HEK293 (cell line): ENCODE data around the gene MCTP1.

Experiments used
- CTCF ChIA-PET: fragments of 350-600 bp; formaldehyde crosslinking; extraction: SDS; loops from one replicate; lab custom pipeline; 2021; ENCODE audit warnings: antibody characterized with exemption; lab: Yijun Ruan, JAX
- POLR2A ChIA-PET: fragments of 300-600 bp; formaldehyde crosslinking; extraction: SDS; loops from one replicate; lab custom pipeline; 2020; ENCODE audit warnings: antibody characterized with exemption, inconsistent platforms; lab: Yijun Ruan, JAX
- H3K27ac ChIP-seq: fragments of 200-500 bp; sonication (Bioruptor generic); 2 replicates; pipeline ENCODE4 v1.5.1; 2014; ENCODE audit warnings: low read depth, low read length, control low read depth, inconsistent platforms; ENCODE audit errors: extremely low read depth
- H3K36me3 ChIP-seq, 2 experiments: fragments of 200-500 bp in 1 of 2; sonication (Bioruptor generic) in 1 of 2; 1 replicate in 1 of 2; 2 replicates in 1 of 2; pipeline ENCODE4 v1.5.1; 2014 to 2017; ENCODE audit warnings: inconsistent platforms in 2 of 2, low read length in 2 of 2; ENCODE audit not compliant: control insufficient read depth in 2 of 2, insufficient read depth in 1 of 2
- H3K4me1 ChIP-seq: fragments of 200-500 bp; sonication (Bioruptor generic); 2 replicates; pipeline ENCODE4 v1.5.1; 2014; ENCODE audit warnings: mild to moderate bottlenecking, low read length, inconsistent platforms; ENCODE audit not compliant: control insufficient read depth, insufficient read depth
- H3K4me3 ChIP-seq: 2 replicates; pipeline ENCODE4 v1.5.1; 2011; ENCODE audit warnings: low read depth, mild to moderate bottlenecking, control low read depth, low read length, moderate library complexity
- H3K9me3 ChIP-seq: fragments of 200-500 bp; sonication (Bioruptor generic); 2 replicates; pipeline ENCODE4 v1.5.1; 2014; ENCODE audit warnings: low read depth, low read length, inconsistent platforms; ENCODE audit not compliant: control insufficient read depth, insufficient read depth
- GLIS1 ChIP-seq: fragments of 450-650 bp; formaldehyde crosslinking; IDR thresholded peaks from 2 replicates; pipeline ENCODE4 v1.5.1; 2016; ENCODE audit warnings: missing biosample characterization, missing genetic modification characterization
- MYNN ChIP-seq: fragments of 450-650 bp; formaldehyde crosslinking; IDR thresholded peaks from 2 replicates; pipeline ENCODE4 v1.5.1; 2016; ENCODE audit warnings: missing biosample characterization, missing genetic modification characterization, borderline replicate concordance
- OSR2 ChIP-seq: fragments of 450-650 bp; formaldehyde crosslinking; IDR thresholded peaks from 2 replicates; pipeline ENCODE4 v1.5.1; 2016; ENCODE audit warnings: missing biosample characterization, missing genetic modification characterization
- YY1 ChIP-seq: fragments of 450-650 bp; formaldehyde crosslinking; IDR thresholded peaks from 2 replicates; pipeline ENCODE4 v1.5.1; 2018; ENCODE audit warnings: missing biosample characterization, missing genetic modification characterization
- ZNF138 ChIP-seq: fragments of 450-650 bp; formaldehyde crosslinking; IDR thresholded peaks from 2 replicates; pipeline ENCODE4 v1.5.1; 2016; ENCODE audit warnings: missing biosample characterization, missing genetic modification characterization, borderline replicate concordance
- ZNF292 ChIP-seq: fragments of 450-650 bp; formaldehyde crosslinking; IDR thresholded peaks from 2 replicates; pipeline ENCODE4 v1.5.1; 2016; ENCODE audit warnings: low read depth, missing biosample characterization, missing genetic modification characterization, borderline replicate concordance
- ZNF350 ChIP-seq: fragments of 450-650 bp; formaldehyde crosslinking; IDR thresholded peaks from 2 replicates; pipeline ENCODE4 v1.5.0; 2017; ENCODE audit warnings: missing biosample characterization, mild to moderate bottlenecking, missing genetic modification characterization
- TF ChIP-seq, protein P1 (sequence below): fragments of 450-650 bp; formaldehyde crosslinking; IDR thresholded peaks from 2 replicates; pipeline ENCODE4 v1.5.1; 2017; ENCODE audit warnings: missing biosample characterization, missing genetic modification characterization
- TF ChIP-seq, protein P2 (sequence below): fragments of 450-650 bp; formaldehyde crosslinking; IDR thresholded peaks from 2 replicates; pipeline ENCODE4 v1.5.0; 2017; ENCODE audit warnings: missing biosample characterization, missing genetic modification characterization, borderline replicate concordance
- TF ChIP-seq, protein P3 (sequence below): fragments of 450-650 bp; formaldehyde crosslinking; IDR thresholded peaks from 2 replicates; pipeline ENCODE4 v1.5.1; 2016; ENCODE audit warnings: missing biosample characterization, missing genetic modification characterization

Gene MCTP1

DNA sequence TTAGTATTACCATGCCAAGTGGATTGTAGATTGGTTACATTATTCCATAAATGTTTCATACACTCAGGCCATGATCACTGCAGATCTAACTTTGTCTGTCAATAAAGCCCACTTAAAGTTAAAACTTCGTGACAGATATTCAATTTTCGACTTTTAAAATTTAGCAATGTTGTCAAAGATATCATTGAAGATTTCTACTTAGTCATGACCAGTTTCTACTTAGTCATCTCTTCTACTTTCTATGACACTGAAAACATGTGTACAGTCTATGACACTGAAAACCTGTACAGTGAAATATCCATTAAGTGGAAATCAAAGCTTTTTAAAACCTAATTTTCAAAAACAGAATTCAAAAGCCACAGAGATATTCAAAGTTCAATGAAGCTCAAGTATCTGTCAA lies 258.2 kb downstream of the MCTP1 start:
- no peaks in the 10 kb centered on the region for H3K4me1 ChIP-seq
- no peak overlapping the region for H3K4me3 ChIP-seq
- H3K9me3 ChIP-seq: no peaks in the 10 kb centered on the region
- H3K36me3 ChIP-seq: no peaks in the 10 kb centered on the region
- H3K27ac ChIP-seq: no peak overlapping the region
- CTCF ChIA-PET: no interaction called here
- POLR2A ChIA-PET: no interaction called here
- TF ChIP-seq, protein P1, sequence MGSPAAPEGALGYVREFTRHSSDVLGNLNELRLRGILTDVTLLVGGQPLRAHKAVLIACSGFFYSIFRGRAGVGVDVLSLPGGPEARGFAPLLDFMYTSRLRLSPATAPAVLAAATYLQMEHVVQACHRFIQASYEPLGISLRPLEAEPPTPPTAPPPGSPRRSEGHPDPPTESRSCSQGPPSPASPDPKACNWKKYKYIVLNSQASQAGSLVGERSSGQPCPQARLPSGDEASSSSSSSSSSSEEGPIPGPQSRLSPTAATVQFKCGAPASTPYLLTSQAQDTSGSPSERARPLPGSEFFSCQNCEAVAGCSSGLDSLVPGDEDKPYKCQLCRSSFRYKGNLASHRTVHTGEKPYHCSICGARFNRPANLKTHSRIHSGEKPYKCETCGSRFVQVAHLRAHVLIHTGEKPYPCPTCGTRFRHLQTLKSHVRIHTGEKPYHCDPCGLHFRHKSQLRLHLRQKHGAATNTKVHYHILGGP: 0 out of 2 replicates have a peak, but pooled peaks have one; percentile 8
- TF ChIP-seq, protein P2, sequence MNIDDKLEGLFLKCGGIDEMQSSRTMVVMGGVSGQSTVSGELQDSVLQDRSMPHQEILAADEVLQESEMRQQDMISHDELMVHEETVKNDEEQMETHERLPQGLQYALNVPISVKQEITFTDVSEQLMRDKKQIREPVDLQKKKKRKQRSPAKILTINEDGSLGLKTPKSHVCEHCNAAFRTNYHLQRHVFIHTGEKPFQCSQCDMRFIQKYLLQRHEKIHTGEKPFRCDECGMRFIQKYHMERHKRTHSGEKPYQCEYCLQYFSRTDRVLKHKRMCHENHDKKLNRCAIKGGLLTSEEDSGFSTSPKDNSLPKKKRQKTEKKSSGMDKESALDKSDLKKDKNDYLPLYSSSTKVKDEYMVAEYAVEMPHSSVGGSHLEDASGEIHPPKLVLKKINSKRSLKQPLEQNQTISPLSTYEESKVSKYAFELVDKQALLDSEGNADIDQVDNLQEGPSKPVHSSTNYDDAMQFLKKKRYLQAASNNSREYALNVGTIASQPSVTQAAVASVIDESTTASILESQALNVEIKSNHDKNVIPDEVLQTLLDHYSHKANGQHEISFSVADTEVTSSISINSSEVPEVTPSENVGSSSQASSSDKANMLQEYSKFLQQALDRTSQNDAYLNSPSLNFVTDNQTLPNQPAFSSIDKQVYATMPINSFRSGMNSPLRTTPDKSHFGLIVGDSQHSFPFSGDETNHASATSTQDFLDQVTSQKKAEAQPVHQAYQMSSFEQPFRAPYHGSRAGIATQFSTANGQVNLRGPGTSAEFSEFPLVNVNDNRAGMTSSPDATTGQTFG (tag by site-specific recombination): no peak

DNA sequence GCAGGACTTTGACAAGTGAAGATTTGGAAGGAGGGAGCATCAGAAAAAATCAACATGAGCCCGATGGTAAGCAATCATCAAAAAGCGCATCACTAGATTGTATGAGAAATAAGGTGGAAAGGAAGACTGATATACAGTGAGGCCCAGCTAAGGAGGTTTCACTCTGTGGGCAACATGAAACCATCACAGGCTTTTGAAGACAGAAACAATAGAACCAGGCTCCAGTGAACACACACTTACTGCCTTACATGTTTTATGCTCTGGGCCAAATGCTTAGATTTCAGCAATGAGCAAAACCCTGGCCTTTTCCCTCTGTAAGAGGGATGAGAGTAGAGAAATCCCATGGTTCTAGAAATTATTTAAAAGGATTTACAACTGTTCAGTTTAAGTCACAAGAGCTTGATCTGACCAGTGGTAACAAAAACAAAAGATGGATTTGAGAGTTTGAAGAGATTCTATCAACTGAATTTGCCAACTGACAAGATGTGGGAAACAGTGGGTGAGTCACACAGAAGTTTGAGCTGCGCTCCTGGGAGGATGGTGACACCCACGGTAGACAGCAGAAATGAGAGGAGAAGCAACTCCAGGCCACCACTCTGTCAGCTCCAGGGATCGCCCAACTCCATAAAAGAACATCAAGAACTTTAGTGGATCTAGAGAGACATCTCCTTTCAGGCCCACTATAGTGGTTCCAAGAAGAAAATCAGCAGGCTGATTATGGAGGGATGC lies 261.8 kb downstream of the MCTP1 start:
- Histone ChIP-seq H3K27ac (no peak overlapping the region), H3K4me1 (no peaks in the 10 kb centered on the region), H3K36me3 (no peaks in the 10 kb centered on the region), H3K4me3 (no peak overlapping the region), H3K9me3 (no peaks in the 10 kb centered on the region)
- ChIA-PET POLR2A (no interaction called here), CTCF (interaction anchor here (1.0 kb wide), 1 partner anchor 10 kb away, joined by 3 read pairs; no protein-coding TSS in a partner anchor)
- no peak for TF ChIP-seq ZNF138 (tag by site-specific recombination)
- TF ChIP-seq GLIS1: no peak
- no peak for TF ChIP-seq ZNF350
- TF ChIP-seq MYNN (tag by site-specific recombination): no peak
- TF ChIP-seq OSR2 (tag by site-specific recombination): no peak
- TF ChIP-seq, protein P3, sequence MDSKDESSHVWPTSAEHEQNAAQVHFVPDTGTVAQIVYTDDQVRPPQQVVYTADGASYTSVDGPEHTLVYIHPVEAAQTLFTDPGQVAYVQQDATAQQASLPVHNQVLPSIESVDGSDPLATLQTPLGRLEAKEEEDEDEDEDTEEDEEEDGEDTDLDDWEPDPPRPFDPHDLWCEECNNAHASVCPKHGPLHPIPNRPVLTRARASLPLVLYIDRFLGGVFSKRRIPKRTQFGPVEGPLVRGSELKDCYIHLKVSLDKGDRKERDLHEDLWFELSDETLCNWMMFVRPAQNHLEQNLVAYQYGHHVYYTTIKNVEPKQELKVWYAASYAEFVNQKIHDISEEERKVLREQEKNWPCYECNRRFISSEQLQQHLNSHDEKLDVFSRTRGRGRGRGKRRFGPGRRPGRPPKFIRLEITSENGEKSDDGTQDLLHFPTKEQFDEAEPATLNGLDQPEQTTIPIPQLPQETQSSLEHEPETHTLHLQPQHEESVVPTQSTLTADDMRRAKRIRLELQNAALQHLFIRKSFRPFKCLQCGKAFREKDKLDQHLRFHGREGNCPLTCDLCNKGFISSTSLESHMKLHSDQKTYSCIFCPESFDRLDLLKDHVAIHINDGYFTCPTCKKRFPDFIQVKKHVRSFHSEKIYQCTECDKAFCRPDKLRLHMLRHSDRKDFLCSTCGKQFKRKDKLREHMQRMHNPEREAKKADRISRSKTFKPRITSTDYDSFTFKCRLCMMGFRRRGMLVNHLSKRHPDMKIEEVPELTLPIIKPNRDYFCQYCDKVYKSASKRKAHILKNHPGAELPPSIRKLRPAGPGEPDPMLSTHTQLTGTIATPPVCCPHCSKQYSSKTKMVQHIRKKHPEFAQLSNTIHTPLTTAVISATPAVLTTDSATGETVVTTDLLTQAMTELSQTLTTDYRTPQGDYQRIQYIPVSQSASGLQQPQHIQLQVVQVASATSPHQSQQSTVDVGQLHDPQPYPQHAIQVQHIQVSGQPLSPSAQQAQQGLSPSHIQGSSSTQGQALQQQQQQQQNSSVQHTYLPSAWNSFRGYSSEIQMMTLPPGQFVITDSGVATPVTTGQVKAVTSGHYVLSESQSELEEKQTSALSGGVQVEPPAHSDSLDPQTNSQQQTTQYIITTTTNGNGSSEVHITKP (tag by site-specific recombination): no peak
- TF ChIP-seq YY1 (tag by site-specific recombination): no peak

DNA sequence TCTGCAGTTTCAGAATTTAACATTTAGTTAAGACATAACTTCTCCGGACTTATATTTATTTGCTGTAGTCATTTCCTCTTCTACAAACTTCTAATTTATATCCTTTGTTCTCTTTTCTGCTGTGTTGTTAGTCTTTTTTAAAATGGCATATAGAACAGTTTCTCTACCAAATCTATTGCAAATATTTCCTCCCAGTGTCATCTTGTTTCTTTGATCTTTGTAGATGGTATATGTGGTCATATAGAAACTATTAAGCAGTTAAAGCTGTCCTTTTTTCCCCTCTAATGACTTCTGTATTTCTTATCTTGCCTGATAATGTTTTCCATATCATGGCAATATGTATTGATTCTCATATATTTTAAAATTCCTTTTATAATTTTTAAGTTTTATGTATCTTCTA lies 264.5 kb downstream of the MCTP1 start:
- Histone ChIP-seq H3K4me3 (no peak overlapping the region), H3K27ac (no peak overlapping the region), H3K36me3 (no peaks in the 10 kb centered on the region), H3K4me1 (no peaks in the 10 kb centered on the region), H3K9me3 (no peaks in the 10 kb centered on the region)
- ChIA-PET CTCF (no interaction called here), POLR2A (no interaction called here)
- no peak for TF ChIP-seq ZNF292 (tag by site-specific recombination)
